HG03175 (cell line): ENCODE results near the gene CCDC8.
"Not testable (repeated sequence)": the region's sequence is repeated elsewhere in the genome, so short reads cannot be mapped to it uniquely, and the experiment has no call there.

Source experiments
- ATAC-seq: cut with Tn5 transposase; IDR thresholded peaks from one replicate; pipeline ENCODE4 v1.9.1; 2021; ENCODE audit warnings: mild to moderate bottlenecking, moderate library complexity; ENCODE audit not compliant: unreplicated experiment

The CCDC8 gene

GRCh38 chr19:46404753-46405468 is 8.5 kb downstream of the CCDC8 start:
- ATAC-seq: no peak

GRCh38 chr19:46404055-46404752 is 9.2 kb downstream of the CCDC8 start:
- no peak for ATAC-seq

- no peak for ATAC-seq
These were observed 10.6 kb downstream of the CCDC8 start for GRCh38 chr19:46402725-46403124.

GRCh38 chr19:46397801-46398479 is 15.4 kb downstream of the CCDC8 start:
- not testable (repeated sequence) for ATAC-seq

- ATAC-seq: no peak
These were observed 19.0 kb downstream of the CCDC8 start for GRCh38 chr19:46394402-46394797.

DNA sequence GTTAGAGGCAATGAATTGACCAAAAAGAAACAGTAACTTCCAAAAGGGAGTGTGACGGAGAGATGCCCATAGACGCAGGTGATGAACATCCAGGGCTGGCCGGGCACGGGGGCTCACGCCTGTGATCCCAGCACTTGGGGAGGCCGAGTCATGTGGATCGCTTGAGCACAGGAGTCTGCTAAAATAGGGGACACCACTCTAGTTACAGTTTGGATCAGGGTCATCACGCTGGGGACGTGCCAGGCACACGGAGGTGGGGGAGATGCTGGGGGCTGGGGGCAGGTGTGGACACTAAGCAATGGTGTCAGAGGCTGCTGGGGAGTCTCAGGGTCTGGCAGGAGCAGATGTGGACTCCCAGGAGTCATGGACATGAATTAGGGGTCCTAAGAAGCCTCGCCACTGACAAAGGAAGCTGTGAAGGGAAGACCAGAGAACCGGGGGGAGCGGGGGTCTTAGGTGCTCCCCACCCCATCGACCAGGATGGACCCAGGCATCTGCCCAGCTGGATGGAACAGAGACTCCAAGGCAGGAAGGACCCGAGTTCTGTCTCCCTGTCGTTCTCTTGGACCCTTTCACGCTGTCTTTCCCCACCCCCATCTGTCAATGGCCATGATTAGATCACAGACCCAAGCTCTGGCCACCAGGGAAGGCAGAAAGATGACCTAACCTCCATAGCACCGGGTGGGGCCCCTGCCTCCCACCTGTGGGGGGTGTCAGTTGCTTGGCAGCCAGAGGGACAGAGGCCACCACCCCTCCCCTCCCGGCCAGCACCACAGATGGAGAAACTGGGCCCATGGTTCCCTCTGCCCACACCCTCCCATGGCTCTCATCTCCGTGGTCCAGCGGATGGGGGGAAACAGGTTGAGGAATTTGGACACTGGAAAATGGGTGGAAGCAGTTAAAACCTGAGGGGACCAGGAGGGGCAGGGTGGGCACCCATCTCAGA is 19.6 kb downstream of the CCDC8 start:
- ATAC-seq: no peak

DNA sequence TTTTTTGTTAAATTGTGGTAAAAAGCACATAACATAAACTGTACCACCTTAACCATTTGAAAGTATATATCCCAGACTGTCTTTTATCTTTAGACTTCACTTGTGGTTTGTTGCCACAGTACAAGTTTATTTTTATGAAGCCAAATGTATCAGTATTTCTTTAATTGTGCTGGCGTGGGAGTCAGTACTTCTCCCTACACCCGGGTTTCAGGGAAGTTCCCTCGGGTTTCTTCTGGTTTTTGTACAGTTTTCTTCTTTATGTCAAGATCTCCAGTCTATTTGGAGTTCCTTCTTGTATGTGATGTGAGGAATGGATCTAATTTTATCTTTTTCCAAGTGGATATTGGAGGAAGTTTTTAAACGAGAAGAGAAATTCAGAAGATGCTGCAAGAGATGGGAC is 20.5 kb downstream of the CCDC8 start:
- ATAC-seq: no peak

DNA sequence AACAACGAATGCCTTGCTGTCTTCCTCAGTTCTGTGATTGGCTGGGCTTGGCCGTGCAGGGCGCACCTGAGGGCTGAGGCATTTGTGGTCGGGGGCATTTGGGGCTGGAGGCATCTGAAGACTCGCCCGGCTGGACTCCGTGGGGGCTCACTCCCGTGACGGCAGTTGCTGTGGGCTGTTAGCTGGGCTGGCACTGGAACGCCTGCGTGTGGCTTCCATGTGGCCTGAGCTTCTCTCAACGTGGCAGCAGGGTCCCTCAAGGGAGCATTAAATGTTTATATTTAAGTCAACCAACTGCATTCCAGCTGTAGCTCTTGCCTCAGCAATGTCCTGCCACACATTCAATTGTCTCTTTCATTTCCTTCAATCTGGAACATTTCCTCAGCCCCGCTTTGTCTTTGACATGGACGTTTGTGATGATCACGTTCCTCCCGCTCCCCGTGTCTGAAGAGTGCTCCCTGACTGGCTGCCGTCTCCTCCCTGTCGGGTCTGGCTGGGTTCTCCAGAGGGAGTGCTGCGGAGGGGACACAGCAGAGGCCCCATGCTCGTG is 21.0 kb downstream of the CCDC8 start:
- ATAC-seq: no peak

DNA sequence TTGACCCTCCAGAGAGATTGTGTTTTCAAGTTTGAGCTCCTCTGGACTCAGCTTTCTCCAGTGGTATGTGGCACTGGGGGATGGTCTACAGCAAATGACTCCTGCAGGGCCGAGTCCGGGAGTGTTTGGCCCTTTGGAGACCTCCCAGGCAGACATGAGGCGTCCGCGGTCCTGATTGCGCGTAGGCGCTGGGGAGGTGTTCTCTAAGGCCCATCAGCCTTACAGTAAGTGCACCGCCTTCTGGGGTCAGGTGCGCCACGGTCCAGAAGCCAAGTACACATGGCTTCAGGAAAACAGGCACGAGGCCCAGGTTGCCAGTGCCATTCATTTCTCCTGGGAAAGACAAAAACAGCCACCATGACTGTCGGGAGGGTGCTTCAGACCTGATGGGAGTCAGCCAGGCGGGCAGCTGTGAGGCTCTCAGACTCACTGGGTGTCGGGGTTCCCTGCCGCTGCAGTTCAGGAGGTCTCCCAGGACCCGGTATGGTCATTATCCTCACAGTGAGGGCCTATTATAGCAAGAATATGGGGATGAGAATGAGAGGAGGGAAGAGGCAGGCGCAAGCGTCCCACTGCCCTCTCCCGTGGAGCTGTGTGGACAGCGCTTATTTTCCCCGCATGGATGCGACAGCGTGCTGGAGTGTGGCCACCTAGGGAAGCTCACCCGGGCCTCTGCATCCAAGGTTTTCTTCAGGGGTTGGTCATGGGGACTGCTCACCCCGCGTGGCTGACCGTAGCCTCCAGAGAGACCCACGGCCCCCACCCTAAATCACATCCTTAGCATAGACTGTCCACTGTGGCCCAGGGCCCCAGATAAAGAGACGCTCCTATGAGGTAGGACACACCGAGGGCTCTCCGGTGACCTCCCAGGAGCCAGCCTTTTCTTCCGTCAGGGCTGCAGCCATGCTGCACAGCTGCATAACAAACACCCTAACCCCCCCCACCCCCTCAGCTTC is 21.8 kb downstream of the CCDC8 start:
- no peak for ATAC-seq

DNA sequence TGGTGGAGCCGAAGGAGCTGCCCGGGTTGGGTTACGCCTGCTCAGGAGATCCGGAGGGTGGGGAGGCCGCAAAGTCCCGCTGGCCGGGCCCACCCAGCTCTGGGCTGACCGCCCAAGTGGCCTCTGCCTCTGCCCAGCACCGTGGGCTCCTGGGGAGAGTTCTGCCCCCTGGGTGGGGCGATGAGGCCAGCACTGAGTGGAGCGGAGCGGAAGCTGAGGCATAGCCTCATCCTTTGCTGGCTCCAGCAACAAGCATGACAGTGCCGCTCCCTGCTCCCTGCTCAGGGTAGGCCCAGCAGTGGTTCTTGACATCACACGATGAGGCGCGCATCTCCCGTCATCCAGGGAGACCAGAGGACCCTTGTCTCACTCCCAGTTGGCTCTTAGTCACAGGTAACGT is 22.5 kb downstream of the CCDC8 start:
- ATAC-seq: no peak

- ATAC-seq: no peak
These were observed 23.1 kb downstream of the CCDC8 start for GRCh38 chr19:46390121-46390858.

DNA sequence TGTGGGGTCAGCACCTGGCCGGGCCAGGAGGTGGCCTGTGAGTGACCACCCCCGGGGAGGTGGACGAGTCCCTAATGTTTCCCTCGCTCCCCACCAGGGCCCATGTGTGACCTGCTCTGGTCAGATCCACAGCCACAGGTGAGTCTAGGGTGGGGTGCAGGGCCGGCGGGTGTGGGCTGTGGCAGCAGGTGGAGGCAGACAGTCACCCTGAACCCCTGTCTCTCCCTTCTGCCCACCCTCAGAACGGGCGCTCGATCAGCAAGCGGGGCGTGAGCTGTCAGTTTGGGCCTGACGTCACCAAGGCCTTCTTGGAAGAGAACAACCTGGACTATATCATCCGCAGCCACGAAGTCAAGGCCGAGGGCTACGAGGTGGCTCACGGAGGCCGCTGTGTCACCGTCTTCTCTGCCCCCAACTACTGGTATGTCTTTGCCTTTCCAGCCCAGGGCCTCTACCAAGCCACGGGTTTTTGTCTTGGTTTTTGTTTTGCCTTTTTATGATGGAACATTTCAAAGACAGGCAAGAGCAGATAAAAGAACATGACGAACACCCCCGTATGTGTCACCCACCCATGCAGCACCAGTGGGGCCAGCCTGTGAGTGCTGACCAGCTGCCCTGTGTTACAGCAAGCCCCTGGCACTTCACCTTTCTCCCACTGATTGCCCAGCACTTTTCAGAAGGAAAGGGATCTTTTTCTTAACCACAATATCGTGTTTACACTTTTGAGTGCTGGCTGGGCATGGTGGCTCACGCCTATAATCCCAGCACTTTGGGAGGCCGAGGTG is 24.9 kb downstream of the CCDC8 start:
- no peak for ATAC-seq

- ATAC-seq: no peak
These were observed 25.6 kb downstream of the CCDC8 start for GRCh38 chr19:46387713-46388130.

DNA sequence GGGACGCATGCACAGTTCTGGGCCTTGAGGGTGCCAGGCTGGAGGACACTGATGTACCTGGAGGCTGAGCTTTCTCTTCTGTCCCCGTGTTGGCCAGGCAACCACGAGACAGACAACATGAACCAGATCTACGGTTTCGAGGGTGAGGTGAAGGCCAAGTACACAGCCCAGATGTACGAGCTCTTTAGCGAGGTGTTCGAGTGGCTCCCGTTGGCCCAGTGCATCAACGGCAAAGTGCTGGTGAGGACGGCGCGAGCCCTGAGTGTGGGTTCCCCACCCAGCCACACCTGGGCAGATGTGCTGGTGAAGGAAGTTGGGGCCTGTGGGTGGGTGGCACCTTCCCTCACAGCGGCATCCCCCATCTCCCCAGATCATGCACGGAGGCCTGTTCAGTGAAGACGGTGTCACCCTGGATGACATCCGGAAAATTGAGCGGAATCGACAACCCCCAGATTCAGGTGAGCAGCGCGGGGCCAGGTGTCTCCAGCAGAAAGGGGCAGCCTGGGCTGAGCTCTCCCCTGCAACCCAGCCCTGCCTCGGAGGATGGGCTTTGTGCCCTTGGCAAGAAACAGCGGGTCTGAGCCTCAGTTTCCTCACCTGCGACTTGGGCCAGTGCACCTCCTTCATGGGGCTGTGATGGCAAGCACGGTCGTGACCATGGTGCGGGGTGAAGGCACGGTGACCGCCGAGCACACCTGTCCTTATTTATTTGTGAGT is 26.2 kb downstream of the CCDC8 start:
- no peak for ATAC-seq

- ATAC-seq: no peak
These were observed 27.2 kb downstream of the CCDC8 start for GRCh38 chr19:46386151-46386550.

DNA sequence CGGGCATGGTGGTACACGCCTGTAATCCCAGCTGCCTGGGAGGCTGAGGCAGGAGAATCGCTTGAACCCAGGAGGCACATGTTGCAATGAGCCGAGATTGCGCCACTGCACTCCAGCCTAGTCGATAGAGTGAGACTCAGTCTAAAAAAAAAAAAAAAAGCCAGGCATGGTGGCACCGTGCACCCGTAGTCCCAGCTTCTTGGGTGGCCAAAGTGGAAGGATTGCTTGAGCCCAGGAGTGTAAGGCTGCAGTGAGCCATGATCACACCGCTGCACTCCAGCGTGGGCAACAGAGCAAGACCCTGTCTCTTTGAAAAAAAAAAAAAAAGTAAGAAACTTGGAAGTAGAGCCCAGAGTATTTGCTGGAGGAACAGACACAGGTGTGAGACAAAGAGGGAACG is 27.7 kb downstream of the CCDC8 start:
- no peak for ATAC-seq

DNA sequence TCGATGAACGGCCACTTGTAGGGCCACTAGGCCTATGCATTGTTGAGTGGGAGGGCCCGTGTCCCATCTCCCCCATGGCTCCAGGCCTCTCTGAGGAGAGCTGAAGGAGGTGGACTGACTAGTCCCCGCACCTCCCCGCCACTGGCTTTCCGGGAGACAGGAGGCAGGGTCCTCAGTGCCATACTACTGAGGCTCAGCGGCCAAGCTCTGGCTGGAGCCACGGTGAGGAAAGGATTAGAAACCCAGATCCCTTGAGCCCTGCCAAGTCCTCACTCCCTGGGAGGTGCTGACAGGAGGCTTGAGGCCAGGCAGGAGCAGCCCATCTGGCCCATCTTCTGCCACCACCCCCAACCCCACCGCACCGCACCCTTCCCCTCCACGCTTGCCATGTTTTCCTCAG is 29.0 kb downstream of the CCDC8 start:
- ATAC-seq: no peak
